ENCODE measurements around the gene PRLR. TPM values are rescaled to one million over a fixed set of nuclear protein-coding genes. Genes with fewer than 3 reads are reported as not detected.
A peak's percentile ranks its signal among the peaks of the same experiment; 100 is the strongest.

PRLR gene
- total and polyA plus RNA-seq, 2 of the 13 experiments (the other 11 are each of a cell fraction or from before 2014, with no cell fraction given): 12.2 to 13.3 TPM

GRCh38 chr5:35194635-35195471, 35.4 kb downstream of the PRLR start (continued):
- TF ChIP-seq ZFP91 (CRISPR knock-in tag; IDR thresholded peaks at IDR 0.05; ENCODE audit: borderline replicate concordance): peak; percentile 34; the same call in 1 of the 2 replicates
- TF ChIP-seq POGZ (CRISPR knock-in tag; IDR thresholded peaks at IDR 0.05): no peak
- no peak for TF ChIP-seq MEIS2 (CRISPR knock-in tag; IDR thresholded peaks at IDR 0.05)
- TF ChIP-seq ZFY (CRISPR knock-in tag; IDR thresholded peaks at IDR 0.05): peak; percentile 16; the same call in 1 of the 2 replicates
- 0 out of 2 replicates have a peak, but pooled peaks have one; percentile 18 for TF ChIP-seq ZNF441 (CRISPR knock-in tag; IDR thresholded peaks at IDR 0.05; ENCODE audit: borderline replicate concordance)
- peak; percentile 55 for TF ChIP-seq ZFX (CRISPR knock-in tag; IDR thresholded peaks at IDR 0.05; ENCODE audit: low read depth)
- TF ChIP-seq ZMAT3 (CRISPR knock-in tag; conservative IDR thresholded peaks at IDR 0.05): no peak
- TF ChIP-seq FOXK2 (IDR thresholded peaks at IDR 0.05): no peak
- 0 out of 2 replicates have a peak, but pooled peaks have one; percentile 29 for TF ChIP-seq MEF2D (CRISPR knock-in tag; IDR thresholded peaks at IDR 0.05)
- peak; percentile 74 for TF ChIP-seq PAXIP1 (CRISPR knock-in tag; conservative IDR thresholded peaks at IDR 0.05)
- 0 out of 2 replicates have a peak, but pooled peaks have one; percentile 23 for TF ChIP-seq ZBTB7B (CRISPR knock-in tag; IDR thresholded peaks at IDR 0.05)
- TF ChIP-seq FOXP4 (CRISPR knock-in tag; IDR thresholded peaks at IDR 0.05): peak; percentile 33; the same call in 1 of the 2 replicates
- peak; percentile 66; the same call in 1 of the 2 replicates for TF ChIP-seq ZMYM3 (CRISPR knock-in tag; IDR thresholded peaks at IDR 0.05)
- TF ChIP-seq NCOA2 (CRISPR knock-in tag; IDR thresholded peaks at IDR 0.05): 0 out of 2 replicates have a peak, but pooled peaks have one; percentile 10
- peak; percentile 40; the same call in 1 of the 2 replicates for TF ChIP-seq ZNF574 (CRISPR knock-in tag; IDR thresholded peaks at IDR 0.05)
- TF ChIP-seq SIN3B (IDR thresholded peaks at IDR 0.05; ENCODE audit: low read length): no peak
- TF ChIP-seq KDM5B (CRISPR knock-in tag; IDR thresholded peaks at IDR 0.05; ENCODE audit: borderline replicate concordance): no peak
- peak; percentile 50; the same call in 1 of the 2 replicates for TF ChIP-seq KMT2B (CRISPR knock-in tag; IDR thresholded peaks at IDR 0.05)
